Lower leg skin (tissue), 3 donors: ENCODE data around the gene CATSPERB.

Experiments used
- POLR2A ChIP-seq, 2 donors: fragments of 450-650 bp; IDR thresholded peaks; one replicate each; pipeline ENCODE4 v1.6.1; 2016 to 2017; ENCODE audit warnings: antibody characterized with exemption in 2 of 2, mild to moderate bottlenecking in 1 of 2, moderate library complexity in 1 of 2
- TF ChIP-seq, protein P1 (sequence below), 3 donors: fragments of 450-650 bp; IDR thresholded peaks; one replicate each; pipeline ENCODE4 v1.5.1; 2016; ENCODE audit warnings: antibody characterized with exemption in 3 of 3, mild to moderate bottlenecking in 3 of 3, moderate library complexity in 2 of 3

DNA sequence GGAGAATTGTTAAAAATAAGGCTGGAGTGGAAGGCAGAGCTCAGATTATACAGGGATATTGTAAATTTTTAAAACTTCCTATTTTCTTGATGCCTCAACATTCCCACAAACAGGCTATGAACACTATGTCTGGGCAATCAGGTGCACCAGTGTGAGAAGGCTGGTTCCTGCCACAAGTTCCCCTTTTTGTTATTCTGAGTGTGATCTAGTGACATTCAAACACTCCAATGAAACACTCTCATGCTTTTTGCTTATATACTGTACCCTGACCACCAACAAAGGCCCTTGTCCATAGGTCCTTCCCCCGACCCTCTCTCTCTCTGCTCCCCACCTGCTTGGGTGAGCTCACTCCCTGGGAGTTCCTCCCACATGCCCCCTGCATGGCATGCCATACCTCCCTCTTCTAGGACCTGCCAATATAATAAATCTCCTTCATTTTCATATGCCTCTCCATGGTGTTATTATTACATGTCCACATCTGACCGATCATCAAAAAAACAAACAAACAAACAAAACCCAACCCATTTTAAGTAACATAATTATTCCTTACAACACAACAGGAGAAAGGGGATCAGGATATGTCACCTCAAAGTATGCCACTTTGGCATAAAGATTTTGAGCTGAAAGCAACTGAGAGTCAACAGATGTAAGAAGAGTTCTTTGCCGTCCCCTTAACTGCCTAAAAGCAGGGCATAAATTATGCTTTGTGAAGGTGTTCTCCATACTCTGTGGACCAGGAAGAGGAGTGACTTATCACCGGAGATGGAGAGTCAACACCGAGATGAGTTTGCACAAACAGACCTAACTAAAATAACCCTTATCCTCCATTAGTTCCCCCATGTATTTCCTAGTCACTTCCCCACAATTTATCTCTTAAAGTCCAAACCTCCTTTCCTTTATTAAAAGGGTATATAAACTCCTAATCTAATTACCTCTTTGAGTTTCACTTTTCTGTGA, 42.5 kb upstream of the CATSPERB start:
- TF ChIP-seq, protein P1, sequence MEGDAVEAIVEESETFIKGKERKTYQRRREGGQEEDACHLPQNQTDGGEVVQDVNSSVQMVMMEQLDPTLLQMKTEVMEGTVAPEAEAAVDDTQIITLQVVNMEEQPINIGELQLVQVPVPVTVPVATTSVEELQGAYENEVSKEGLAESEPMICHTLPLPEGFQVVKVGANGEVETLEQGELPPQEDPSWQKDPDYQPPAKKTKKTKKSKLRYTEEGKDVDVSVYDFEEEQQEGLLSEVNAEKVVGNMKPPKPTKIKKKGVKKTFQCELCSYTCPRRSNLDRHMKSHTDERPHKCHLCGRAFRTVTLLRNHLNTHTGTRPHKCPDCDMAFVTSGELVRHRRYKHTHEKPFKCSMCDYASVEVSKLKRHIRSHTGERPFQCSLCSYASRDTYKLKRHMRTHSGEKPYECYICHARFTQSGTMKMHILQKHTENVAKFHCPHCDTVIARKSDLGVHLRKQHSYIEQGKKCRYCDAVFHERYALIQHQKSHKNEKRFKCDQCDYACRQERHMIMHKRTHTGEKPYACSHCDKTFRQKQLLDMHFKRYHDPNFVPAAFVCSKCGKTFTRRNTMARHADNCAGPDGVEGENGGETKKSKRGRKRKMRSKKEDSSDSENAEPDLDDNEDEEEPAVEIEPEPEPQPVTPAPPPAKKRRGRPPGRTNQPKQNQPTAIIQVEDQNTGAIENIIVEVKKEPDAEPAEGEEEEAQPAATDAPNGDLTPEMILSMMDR (IDR thresholded peaks at IDR 0.05): no peak
- TF ChIP-seq POLR2A (IDR thresholded peaks at IDR 0.05): no peak
